GM19025 (cell line): ENCODE data around the gene METTL22.

Experiments
- ATAC-seq: cut with Tn5 transposase; IDR thresholded peaks from one replicate; pipeline ENCODE4 v1.9.1; 2021; ENCODE audit warnings: mild to moderate bottlenecking, low read depth, moderate library complexity; ENCODE audit not compliant: unreplicated experiment

METTL22 gene

DNA sequence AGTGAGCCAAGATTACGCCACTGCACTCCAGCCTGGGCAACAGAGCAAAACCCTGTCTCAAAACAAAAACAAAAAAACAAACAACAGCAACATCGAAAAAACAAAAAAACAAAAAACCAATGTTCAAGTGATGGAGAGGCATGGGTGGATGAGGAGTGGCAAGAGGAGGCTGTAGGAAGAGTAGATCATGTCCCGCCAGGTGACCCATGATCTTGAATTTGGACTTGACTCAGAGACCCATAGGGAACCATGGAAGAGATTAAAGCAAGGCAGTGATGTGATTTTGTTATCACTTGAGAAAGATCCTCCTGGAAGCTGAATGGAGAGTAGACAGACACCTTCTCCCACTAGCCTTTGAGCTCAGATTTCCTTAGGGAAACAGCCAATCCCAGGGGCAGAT, 64.1 kb downstream of the METTL22 start:
- no peak for ATAC-seq

DNA sequence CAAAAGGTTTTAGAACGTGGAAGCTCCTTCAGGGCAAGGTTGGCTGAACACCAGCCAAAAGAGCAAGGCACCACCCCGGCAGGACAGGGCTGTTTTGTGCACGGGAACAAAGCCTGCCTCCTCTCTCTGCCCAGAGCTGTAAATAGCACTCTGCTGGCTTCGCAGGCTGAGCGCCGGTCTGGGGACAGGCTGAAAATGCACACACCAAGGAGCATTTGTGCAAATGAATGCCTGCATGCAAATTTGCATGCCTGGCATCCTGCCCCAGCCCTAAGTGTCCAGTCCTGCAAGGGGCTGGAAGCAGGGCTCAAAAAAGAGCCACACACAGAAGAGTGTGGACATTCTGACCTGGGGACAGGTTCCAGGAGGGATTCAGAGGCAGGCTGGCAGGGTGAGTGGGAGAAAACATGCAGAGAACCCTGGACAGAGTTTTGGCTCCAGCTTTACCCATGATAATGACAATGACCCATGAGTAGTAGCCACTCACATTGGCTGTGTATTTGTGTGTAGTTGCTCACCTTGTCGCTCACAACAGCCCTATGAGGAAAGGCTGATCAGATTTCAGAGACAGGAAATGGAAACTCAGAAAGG, 64.6 kb downstream of the METTL22 start:
- no peak for ATAC-seq

DNA sequence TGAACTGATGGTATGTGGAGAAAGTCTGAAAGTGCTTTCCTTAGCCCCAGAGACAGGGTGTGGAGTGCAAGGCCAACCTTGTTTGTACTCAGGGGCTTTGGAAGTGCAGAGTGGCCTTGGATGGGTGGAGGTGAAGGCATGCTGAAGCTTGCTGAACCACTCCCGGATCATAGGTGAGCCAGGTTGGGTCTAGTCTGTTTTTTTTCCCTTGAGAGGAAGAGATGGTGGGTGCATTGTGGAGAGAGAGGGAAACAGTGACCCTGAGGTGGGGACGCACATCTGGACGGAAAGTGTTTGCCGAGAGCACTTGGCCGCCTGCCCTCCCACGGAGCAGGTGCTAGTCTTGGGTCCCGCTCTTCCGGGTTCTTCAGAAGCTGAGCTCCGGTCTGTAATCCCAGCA, 65.4 kb downstream of the METTL22 start:
- ATAC-seq: no peak

DNA sequence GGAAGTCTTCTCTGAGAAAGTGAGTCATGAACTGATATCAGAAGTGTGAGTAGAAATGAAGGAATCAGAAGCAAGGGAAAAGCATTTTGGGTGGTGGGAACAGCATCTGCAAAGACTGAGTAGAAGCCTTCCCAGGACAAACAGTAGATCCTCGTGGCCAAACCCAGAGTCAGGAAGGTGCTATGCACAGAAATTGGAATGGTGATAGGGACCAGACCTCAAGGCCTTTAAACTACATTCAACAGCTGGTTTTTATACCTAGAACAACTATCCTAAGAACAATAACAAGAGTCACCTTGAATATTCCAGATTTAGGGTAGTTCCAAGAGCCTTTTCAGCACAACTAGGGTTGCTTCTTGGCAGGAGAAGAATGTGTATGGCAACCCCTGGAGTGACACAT, 68.2 kb downstream of the METTL22 start:
- ATAC-seq: no peak

DNA sequence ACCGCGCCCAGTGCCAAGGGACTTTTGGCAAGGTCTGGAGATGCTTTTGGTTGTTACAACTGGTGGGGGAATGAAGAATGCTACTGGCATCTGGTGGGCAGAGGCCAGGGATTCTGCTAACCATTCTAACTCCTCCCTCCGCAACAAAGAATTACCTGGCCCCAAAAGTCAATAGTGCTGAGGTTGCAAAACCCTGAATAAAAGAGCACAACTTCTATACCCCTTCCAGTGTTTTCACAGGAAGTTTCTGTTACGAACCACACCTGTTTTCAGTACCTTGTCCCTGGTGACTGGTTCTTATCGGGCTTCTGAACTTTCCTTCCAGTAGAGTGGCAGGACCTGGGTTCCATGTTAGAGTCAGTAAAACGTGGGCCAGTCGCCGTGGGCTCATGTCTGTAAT, 70.2 kb downstream of the METTL22 start:
- ATAC-seq: no peak

DNA sequence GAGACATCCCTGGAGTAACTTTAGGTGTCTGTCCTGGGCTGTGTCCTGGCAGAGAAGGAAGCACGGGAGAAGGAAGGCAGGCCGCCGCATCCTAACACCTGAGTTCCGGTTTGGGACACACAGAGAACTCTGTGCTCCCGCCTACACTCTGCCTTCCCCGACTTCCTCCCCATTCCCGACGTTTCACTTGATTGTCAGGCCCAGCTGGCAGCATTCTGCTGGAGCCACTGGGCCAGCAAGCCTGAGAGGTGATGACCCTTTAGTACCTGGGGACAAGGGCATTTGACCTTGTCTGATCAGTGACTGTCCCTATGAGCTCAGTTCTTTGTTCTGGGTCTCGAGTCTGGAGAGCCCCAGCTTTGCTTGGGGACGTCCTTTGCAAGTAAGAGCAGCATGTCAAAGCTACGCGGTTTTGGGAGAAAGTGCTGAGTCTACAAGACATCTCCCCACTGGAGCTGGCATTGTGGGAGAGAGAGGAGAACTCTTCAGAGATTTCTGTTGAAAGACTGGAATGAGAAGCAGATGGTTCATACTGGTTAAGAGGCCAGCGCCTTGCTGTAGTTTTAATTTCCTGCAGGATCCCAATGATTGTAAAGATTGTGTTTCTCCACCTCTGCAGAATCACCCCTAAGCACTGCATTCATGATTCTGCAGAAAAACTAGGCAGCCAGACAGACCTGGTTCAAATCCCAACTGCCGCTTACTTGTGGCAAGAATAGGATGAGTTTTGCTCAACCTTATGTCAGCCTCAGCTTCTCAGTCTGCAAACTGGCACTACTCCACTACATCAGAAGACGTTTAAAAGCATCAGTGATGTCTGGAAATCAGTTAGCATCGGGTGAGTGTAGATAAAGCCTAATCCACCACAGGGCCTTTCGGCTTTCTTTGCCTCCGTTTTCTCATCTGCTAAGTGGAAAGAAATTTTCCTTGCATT, 73.6 kb downstream of the METTL22 start:
- no peak for ATAC-seq

DNA sequence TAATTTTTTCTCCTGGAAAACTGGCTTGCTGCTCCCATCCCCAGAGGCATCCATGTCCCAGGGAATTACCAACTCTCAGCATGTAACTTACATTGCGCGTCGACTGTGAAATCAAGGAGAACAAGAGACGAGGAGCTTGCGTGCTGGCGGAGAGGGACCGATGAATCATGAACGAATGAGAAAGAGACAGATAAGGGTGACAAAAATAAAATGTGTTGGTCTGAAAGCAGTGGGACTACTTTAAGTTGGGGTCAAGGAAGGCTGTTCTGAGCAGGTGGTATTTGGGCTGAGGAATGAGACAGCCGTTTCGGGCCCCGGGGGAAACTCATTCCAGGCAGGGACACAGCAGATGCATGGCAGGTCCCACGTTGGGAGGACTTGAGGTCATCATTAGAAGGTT, 75.4 kb downstream of the METTL22 start:
- ATAC-seq: no peak

DNA sequence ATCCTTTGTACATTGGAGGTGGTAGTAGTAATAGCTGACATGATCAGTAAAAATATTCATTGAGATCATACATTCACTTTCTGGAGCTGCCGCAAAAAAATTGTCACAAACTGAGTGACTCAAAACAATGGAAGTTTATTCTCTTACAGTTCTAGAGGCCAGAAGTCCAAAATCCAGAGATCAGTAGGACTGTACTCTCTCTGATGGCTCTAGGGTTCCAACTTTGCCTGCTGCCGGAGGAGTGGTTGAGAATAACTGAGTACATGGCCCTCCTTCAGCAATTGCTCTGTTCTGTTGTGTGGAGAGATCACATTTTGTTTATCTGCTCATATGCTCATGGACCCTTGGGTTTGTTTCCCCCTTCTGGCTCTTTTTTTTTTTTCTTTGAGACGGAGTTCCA, 76.5 kb downstream of the METTL22 start:
- no peak for ATAC-seq
